AG10803 (cell line): ENCODE results near the gene ARHGAP28.

Experiments
- DNase-seq: peaks from one replicate; pipeline ENCODE4 v3.0.0; 2010; ENCODE audit warnings: low read depth
- H3K4me3 ChIP-seq: 2 replicates; pipeline ENCODE4 v1.5.1; 2011; ENCODE audit warnings: mild to moderate bottlenecking, low read length, control low read depth
- TF ChIP-seq, protein P1 (sequence below): conservative IDR thresholded peaks from 2 replicates; pipeline ENCODE4 v1.5.1; 2011; ENCODE audit warnings: mild to moderate bottlenecking, low read length, control low read depth, inconsistent platforms

ARHGAP28 gene

DNA sequence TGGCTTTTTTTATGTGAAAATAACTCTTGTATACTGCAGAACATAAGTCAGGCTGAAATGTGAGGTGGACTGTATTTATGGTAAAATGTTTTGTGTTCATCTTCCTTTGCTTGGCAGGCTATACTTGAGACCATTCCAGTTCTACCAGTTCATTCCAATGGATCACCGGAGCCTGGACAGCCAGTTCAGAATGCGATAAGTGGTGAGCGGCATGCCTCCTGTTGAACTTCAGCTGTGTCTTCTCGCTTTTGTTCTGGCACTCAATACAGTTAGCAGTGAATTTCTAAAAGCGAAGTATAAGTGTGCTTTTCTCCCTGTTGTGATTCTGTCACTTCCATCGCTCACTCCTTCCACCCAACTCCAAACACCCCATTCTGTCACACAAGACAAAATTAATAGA is 138.5 kb downstream of the ARHGAP28 start:
- TF ChIP-seq, protein P1, sequence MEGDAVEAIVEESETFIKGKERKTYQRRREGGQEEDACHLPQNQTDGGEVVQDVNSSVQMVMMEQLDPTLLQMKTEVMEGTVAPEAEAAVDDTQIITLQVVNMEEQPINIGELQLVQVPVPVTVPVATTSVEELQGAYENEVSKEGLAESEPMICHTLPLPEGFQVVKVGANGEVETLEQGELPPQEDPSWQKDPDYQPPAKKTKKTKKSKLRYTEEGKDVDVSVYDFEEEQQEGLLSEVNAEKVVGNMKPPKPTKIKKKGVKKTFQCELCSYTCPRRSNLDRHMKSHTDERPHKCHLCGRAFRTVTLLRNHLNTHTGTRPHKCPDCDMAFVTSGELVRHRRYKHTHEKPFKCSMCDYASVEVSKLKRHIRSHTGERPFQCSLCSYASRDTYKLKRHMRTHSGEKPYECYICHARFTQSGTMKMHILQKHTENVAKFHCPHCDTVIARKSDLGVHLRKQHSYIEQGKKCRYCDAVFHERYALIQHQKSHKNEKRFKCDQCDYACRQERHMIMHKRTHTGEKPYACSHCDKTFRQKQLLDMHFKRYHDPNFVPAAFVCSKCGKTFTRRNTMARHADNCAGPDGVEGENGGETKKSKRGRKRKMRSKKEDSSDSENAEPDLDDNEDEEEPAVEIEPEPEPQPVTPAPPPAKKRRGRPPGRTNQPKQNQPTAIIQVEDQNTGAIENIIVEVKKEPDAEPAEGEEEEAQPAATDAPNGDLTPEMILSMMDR: no peak
- DNase-seq: no peak
- no peak overlapping the region for H3K4me3 ChIP-seq

DNA sequence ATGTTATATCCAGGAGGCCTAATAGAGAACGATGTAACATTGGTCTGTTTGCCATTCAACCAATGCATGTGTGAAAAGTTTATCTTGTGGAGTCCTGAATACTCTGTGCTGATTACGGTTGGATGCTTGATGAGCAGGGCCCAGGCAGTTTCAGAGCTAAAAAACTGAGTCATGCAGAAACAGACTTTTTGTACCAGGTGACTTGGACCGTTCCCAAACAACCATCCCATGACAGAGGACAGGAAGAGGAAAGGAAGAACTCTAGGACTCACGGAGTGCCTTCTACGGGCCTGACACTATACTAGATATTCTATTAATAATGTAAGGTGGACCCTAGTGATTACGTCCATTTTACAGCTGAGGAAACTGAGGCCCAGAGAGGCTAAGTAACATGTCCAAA is 142.1 kb downstream of the ARHGAP28 start:
- DNase-seq: no peak
- TF ChIP-seq, protein P1: no peak
- no peak overlapping the region for H3K4me3 ChIP-seq

DNA sequence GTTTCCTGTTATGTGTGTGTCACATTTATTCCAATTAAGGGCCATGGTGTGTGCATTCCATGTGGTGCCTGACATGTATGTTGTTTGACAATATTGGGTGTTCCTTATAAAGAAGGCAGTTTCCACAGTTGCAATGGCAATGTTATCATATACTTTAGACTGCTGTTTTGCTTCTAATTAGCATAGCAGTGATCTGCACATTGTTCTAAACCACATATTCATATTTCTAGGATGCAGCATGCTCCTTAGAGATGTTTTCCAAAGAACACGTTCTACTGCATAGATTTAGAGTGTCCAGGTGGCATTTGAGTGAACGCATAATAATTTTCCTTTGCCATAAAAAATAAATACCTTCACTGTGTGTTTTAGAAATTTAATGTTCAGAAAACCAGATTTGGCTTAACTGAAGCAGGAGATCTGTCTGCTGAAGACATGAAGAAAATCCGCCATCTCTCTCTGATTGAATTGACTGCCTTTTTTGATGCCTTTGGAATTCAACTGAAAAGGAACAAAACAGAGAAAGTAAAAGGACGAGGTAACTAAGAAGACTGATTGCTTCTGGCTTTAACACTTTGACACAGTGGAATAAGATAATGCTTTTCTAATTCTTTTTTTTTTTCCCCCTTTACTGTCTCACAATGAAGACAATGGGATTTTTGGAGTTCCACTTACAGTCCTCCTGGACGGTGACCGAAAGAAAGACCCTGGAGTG is 143.7 kb downstream of the ARHGAP28 start:
- no peak overlapping the region for H3K4me3 ChIP-seq
- TF ChIP-seq, protein P1: no peak

DNA sequence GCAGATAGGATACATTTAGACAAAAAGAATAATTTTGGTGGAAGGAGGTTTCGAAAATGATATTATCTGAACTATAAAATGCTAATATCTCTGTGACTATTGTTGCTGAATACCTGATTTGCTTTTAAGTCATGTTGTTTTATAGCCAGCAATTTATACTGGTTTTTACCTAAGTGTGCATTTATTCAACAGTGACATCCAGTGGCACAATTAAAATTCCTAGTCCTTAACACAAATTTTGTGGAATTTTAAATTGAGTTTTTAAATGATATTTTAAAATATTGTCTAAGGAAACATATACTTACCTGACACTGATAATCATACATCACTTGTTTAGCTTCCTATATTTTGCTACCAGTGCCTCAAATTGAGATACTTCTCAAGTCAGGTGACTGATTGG is 144.8 kb downstream of the ARHGAP28 start:
- TF ChIP-seq, protein P1: no peak
- DNase-seq: no peak
- H3K4me3 ChIP-seq: no peak overlapping the region

More for the DNA sequence above, 143.7 kb downstream of the ARHGAP28 start:
- DNase-seq: no peak

DNA sequence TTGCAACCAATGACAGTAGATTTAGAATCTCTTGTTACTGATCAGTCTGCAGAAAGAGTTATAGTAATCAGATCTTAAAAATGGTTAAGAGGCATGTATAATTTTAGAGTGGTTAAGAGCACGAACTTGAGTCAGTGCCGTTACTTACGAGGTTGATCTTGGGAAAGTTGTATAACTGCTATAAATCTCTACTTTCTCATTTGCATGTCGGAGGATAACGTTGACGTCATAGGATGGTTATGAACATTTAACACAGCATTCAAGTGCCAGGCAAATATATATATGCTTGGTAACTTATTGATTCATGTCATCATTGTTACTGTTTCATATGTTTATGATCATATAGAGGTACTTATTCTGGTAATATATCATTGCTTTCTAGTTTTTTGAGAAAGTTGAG is 146.2 kb downstream of the ARHGAP28 start:
- TF ChIP-seq, protein P1: no peak
- H3K4me3 ChIP-seq: no peak overlapping the region
- no peak for DNase-seq

DNA sequence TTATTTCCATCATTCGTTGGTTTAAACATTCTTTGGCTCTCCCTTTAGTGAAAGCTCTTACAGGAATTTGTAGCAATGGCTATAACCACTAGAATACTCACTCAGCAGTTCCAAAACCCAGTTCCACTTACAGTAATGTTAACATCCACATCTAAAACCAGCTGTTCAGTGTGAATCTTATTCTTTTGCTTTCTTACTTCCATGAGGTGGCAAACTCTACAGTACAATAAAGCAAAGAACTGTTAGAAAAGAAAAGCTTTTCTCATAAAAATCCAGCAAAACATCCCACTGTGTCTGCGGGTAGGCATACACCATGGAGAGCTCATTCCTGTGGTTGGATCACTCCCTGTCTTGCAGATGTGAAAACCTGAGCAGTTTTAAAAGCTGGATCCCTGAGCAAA is 147.1 kb downstream of the ARHGAP28 start:
- H3K4me3 ChIP-seq: no peak overlapping the region
- peak; percentile 58 for DNase-seq
- TF ChIP-seq, protein P1: no peak

DNA sequence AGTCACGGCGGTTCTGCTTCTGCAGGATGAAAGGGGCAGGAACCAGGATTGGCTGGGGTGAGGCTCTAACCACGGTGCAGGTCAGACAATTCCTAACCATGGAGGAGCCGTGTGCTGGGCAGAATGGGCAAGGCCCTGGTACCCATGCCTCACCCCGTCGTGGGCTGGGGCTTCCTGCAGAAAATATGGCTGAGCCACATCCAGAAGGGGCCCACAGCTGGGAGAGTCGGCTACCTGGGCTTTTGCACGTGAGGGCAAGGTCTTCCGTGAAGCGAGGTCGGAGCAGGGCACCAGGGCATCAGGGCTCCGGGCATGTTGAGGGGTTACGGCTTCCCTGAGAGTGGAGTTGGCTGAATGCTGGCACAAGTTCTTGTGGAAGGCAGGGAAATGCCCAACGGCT is 147.8 kb downstream of the ARHGAP28 start:
- no peak for DNase-seq
- TF ChIP-seq, protein P1: no peak
- no peak overlapping the region for H3K4me3 ChIP-seq
